Immature natural killer cell (primary cell): ENCODE results near the gene C3orf22. TPM values are rescaled to one million over a fixed set of nuclear protein-coding genes. Genes with fewer than 3 reads are reported as not detected.
A peak's percentile ranks its signal among the peaks of the same experiment; 100 is the strongest.
"Not testable (repeated sequence)": the region's sequence is repeated elsewhere in the genome, so short reads cannot be mapped to it uniquely, and the experiment has no call there.

Experiments
- DNase-seq, 3 donors: peaks; one replicate each; pipeline ENCODE4 v3.0.0; 2022; ENCODE audit warnings: mixed read lengths in 1 of 3
- H3K27ac Mint-ChIP-seq, 6 donors: one replicate each; pipeline ENCODE4 v1.8.0; 2020; ENCODE audit warnings: mixed read lengths in 6 of 6, mild to moderate bottlenecking in 5 of 6, inconsistent platforms in 4 of 6, moderate library complexity in 3 of 6
- H3K27me3 Mint-ChIP-seq, 3 donors: one replicate each; pipeline ENCODE4 v1.8.0; 2020 to 2021; ENCODE audit warnings: low read depth in 3 of 3, mild to moderate bottlenecking in 3 of 3, mixed read lengths in 3 of 3, moderate library complexity in 3 of 3, inconsistent platforms in 1 of 3
- H3K36me3 Mint-ChIP-seq, 3 donors: one replicate each; pipeline ENCODE4 v1.8.0; 2020; ENCODE audit warnings: mixed read lengths in 3 of 3, inconsistent platforms in 2 of 3, mild to moderate bottlenecking in 2 of 3
- H3K4me1 Mint-ChIP-seq, 2 donors: one replicate each; pipeline ENCODE4 v1.8.0; 2020; ENCODE audit warnings: inconsistent platforms in 2 of 2, mild to moderate bottlenecking in 2 of 2, mixed read lengths in 2 of 2, moderate library complexity in 1 of 2
- H3K4me3 Mint-ChIP-seq, 5 donors: one replicate each; pipeline ENCODE4 v1.8.0; 2020; ENCODE audit warnings: mild to moderate bottlenecking in 5 of 5, mixed read lengths in 5 of 5, inconsistent platforms in 3 of 5, moderate library complexity in 3 of 5
- H3K9me3 Mint-ChIP-seq, 6 donors: one replicate each; pipeline ENCODE4 v1.8.0; 2020; ENCODE audit warnings: mild to moderate bottlenecking in 6 of 6, mixed read lengths in 6 of 6, inconsistent platforms in 4 of 6, moderate library complexity in 3 of 6
- polyA plus RNA-seq, 3 donors: library from polyadenylated mRNA; unstranded; fragments of 300-500 nt; fragmentation: Illumina TruSeq; gene quantifications; one replicate each; pipeline ENCODE4 v1.2.3, GENCODE V29; 2021

C3orf22 gene
- polyA plus RNA-seq = not detected

DNA sequence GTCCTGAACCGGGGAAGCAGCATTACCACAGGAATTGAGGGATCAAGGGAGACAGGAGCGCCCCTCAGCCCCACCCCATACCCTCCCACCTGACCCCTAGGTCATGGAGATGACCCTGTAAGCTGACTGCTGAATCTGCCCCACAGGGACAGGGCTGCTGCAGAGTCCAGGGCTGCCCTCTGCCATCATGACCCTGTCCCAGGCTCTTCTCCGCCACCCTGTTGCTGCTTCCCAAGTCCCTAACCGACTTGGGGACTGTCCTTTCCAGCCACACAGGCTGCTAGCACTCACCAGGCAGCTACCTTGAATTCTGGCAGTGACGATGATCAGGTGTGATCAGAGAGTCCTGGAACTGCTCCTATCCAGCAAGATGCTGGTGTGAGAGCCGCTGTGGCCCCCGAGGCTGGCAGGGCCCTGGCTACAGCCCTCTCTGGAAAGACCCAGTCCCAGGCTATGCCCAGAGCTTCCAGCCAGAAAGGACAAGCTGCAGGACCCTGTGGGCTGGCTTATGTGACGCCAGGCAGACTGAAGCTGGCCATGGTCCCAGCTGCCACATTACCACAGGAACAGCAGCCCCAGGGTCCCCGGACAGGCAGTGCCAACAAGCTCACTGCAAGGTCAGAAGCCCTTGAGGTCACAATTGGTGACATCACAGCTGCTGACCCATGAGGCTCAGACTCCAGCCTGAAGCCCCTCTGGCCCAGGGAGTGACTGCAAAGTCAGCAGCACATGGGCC lies at the start of gene C3orf22:
Gene C3orf22 (minus strand): TSS at position 597 of the 736 bp plus-strand sequence. CDS start 5,542 bp downstream, outside the sequence.
- H3K27ac Mint-ChIP-seq = no peak within 1 kb of the TSS
- peaks cover 0 to 4% (median 3%) of the 10 kb centered on the region in 3 donors for H3K27me3 Mint-ChIP-seq
- peaks cover 0 to 4% (median 0%) of the 10 kb centered on the region in 3 donors for H3K36me3 Mint-ChIP-seq
- peaks cover 0 to 6% (median 0%) of the 10 kb centered on the region in 6 donors for H3K9me3 Mint-ChIP-seq
- H3K4me1 Mint-ChIP-seq = no peaks in the 10 kb centered on the region
- H3K4me3 Mint-ChIP-seq = no peak within 1 kb of the TSS
- no peak for DNase-seq

DNA sequence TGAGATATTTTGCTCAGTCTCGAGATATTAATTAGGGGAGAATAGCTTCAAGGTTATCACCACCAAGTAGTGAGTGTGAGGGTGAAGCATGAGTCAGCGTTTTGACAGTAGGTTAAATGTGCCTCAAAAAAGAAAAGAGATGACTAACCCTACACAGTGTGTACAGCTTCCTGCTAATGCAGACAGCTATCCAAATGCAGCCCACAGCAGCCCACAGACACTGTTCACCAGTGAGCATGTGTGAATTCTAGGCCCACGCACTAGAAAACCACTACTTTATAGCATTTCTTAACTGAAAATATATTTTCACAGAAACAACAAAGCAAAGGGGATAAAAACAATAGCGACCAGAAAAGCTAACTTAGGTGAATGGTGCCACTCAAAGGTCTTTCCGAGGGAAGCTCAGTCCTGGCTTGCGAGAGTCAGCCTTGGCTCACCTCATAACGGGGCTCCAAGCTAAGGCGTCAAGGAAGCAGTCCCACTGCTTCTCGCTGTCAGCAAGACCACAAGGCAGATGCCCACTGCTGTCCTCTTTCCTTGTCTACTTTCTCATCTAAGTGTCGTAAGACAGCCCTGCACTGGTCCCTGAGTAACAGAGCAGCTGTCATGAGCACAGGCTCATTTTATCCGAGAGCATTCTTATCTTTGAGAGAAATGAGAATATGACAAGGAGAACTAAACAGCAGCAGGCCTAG lies 48.6 kb upstream of the C3orf22 start:
- peaks cover 0 to 10% (median 0%) of the 10 kb centered on the region in 3 donors for H3K36me3 Mint-ChIP-seq
- peak; percentile 67 to 81 (median 75) for DNase-seq
- no peaks in the 10 kb centered on the region for H3K9me3 Mint-ChIP-seq
- peak overlapping the region; percentile 54 to 80 (median 74) for H3K4me3 Mint-ChIP-seq
- peak overlapping the region; percentile 88 to 95 (median 92) for H3K27ac Mint-ChIP-seq
- peaks cover 45 to 58% of the 10 kb centered on the region in 2 donors for H3K4me1 Mint-ChIP-seq
- peaks cover 0 to 6% (median 6%) of the 10 kb centered on the region in 3 donors for H3K27me3 Mint-ChIP-seq

GRCh38 chr3:126606001-126606400 lies 47.3 kb upstream of the C3orf22 start:
- H3K9me3 Mint-ChIP-seq = no peaks in the 10 kb centered on the region
- H3K27ac Mint-ChIP-seq = no peak overlapping the region
- H3K4me1 Mint-ChIP-seq = peaks cover 33 to 45% of the 10 kb centered on the region in 2 donors
- H3K27me3 Mint-ChIP-seq = peaks cover 2 to 6% (median 3%) of the 10 kb centered on the region in 3 donors
- peaks cover 0 to 10% (median 0%) of the 10 kb centered on the region in 3 donors for H3K36me3 Mint-ChIP-seq
- no peak overlapping the region for H3K4me3 Mint-ChIP-seq
- DNase-seq = no peak

GRCh38 chr3:126604691-126605090 lies 46.0 kb upstream of the C3orf22 start:
- no peak for DNase-seq
- Mint-ChIP-seq H3K27ac (no peak overlapping the region), H3K27me3 (peaks cover 2 to 7% (median 5%) of the 10 kb centered on the region in 3 donors), H3K4me3 (no peak overlapping the region), H3K4me1 (peaks cover 27 to 32% of the 10 kb centered on the region in 2 donors), H3K36me3 (peaks cover 0 to 10% (median 0%) of the 10 kb centered on the region in 3 donors), H3K9me3 (no peaks in the 10 kb centered on the region)

DNA sequence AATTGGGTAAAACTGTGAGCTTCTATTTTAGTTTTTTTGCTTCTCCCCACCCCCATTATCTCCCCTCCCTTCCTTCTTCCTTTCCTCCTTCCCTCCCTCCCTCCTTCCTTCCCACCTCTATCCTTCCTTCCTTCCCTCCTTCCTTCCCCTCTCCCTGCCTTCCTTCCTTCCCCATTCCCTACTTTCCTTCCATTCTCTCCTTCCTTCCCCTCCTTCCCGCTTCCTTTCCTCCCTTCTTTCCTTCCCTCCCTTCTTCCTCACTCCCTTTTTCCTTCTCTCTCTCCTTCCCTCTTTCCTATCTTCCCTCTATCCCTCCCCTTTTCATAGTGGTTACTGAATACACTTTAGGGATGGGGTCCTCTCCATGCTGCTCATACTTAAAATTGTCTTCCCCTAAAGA lies 40.4 kb upstream of the C3orf22 start:
- H3K36me3 Mint-ChIP-seq = peaks cover 0 to 9% (median 0%) of the 10 kb centered on the region in 3 donors
- no peak overlapping the region for H3K27ac Mint-ChIP-seq
- H3K4me1 Mint-ChIP-seq = no peaks in the 10 kb centered on the region
- H3K9me3 Mint-ChIP-seq = no peaks in the 10 kb centered on the region
- DNase-seq = no peak
- no peak overlapping the region for H3K4me3 Mint-ChIP-seq
- peaks cover 2 to 6% (median 3%) of the 10 kb centered on the region in 3 donors for H3K27me3 Mint-ChIP-seq

DNA sequence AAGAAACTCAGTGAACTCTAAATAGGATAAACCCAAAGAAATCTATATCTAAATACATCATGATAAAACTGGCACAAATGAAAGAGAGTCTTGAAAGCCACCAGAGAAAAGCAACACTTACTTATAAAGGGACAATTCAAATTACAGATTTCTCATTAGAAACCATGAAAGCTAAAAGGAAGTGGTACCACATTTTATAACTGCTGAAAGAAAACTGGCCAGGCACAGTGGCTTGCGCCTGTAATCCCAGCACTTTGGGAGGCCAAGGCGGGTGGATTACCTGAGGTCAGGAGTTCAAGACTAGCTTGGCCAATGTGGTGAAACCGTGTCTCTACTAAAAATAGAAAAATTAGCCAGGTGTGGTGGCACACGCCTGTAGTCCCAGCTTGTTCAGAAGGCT lies 36.7 kb upstream of the C3orf22 start:
- not testable (repeated sequence) for H3K27me3 Mint-ChIP-seq, H3K4me1 Mint-ChIP-seq, H3K36me3 Mint-ChIP-seq, H3K27ac Mint-ChIP-seq, H3K4me3 Mint-ChIP-seq, DNase-seq, H3K9me3 Mint-ChIP-seq

DNA sequence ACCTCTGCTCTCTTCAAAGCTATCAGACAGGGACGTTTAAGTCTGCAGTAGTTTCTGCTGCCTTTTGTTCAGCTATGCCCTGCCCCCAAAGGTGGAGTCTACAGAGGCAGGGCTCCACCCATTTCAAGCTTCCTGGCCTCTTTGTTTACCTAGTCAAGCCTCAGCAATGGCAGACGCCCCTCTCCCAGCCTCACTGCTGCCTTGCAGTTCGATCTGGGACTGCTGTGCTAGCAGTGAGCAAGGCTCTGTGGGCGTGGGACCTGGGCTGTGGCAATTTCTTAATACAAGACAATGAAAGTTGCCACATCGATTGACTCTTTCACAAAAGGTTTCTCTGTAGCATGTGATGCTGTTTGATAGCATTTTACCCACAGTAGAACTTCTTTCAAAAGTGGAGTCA lies 32.8 kb upstream of the C3orf22 start:
- not testable (repeated sequence) for DNase-seq, H3K4me1 Mint-ChIP-seq, H3K36me3 Mint-ChIP-seq, H3K4me3 Mint-ChIP-seq, H3K27me3 Mint-ChIP-seq, H3K27ac Mint-ChIP-seq, H3K9me3 Mint-ChIP-seq

- Mint-ChIP-seq H3K36me3 (no peaks in the 10 kb centered on the region), H3K9me3 (peaks cover 0 to 2% (median 0%) of the 10 kb centered on the region in 6 donors), H3K27me3 (peaks cover 4 to 10% (median 6%) of the 10 kb centered on the region in 3 donors), H3K4me3 (no peak overlapping the region), H3K27ac (no peak overlapping the region), H3K4me1 (no peaks in the 10 kb centered on the region)
- no peak for DNase-seq
Observed at GRCh38 chr3:126582311-126582710, 23.6 kb upstream of the C3orf22 start.

DNA sequence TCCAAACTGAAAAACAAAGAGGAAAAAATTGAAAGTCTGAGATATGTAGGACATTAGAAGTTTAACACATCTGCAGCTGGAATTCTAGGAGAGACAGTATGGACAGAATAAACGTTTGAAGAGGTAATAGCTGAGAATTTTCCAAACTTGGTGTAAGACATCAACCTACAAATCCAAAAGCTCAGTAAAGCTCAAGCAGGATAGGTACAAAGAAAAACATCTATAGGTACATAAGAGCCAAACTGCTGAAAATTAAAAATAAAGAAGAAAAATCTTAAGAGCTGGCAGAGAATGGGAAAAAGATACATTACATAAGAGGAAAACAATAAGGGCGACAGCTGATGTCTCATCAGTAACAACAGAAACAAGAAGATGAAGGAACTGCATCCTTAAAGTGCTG lies 22.8 kb upstream of the C3orf22 start:
- Mint-ChIP-seq H3K9me3 (no peaks in the 10 kb centered on the region), H3K27ac (no peak overlapping the region), H3K4me1 (no peaks in the 10 kb centered on the region), H3K36me3 (no peaks in the 10 kb centered on the region), H3K4me3 (no peak overlapping the region), H3K27me3 (peaks cover 4 to 7% (median 6%) of the 10 kb centered on the region in 3 donors)
- no peak for DNase-seq

- DNase-seq = no peak
- H3K4me3 Mint-ChIP-seq = no peak overlapping the region
- peaks cover 4 to 7% (median 6%) of the 10 kb centered on the region in 3 donors for H3K27me3 Mint-ChIP-seq
- H3K27ac Mint-ChIP-seq = no peak overlapping the region
- H3K36me3 Mint-ChIP-seq = no peaks in the 10 kb centered on the region
- no peaks in the 10 kb centered on the region for H3K4me1 Mint-ChIP-seq
- H3K9me3 Mint-ChIP-seq = no peaks in the 10 kb centered on the region
Observed at GRCh38 chr3:126580746-126581145, 22.0 kb upstream of the C3orf22 start.

DNA sequence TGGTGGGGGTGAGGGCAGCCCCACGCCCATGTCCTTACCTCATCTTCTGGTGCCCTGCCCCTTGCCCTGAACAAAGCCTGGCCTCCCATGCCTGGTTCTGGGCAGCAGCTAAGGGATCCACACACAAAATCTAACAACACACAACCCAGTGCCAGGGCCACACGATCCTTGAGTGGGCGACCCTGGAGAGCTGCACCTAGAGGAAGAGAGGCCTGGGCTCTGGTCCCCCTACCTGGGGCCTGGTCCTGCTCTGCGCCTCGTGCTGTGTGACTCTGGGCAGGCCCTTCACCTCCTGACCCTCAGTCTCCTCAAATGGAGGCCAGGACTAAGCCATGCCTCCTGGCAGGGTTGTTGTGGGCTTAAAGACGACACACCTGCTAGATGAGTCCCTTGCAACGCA lies 20.0 kb upstream of the C3orf22 start:
- H3K27ac Mint-ChIP-seq = no peak overlapping the region
- no peak for DNase-seq
- no peaks in the 10 kb centered on the region for H3K9me3 Mint-ChIP-seq
- H3K4me3 Mint-ChIP-seq = no peak overlapping the region
- H3K36me3 Mint-ChIP-seq = no peaks in the 10 kb centered on the region
- peaks cover 4 to 9% (median 6%) of the 10 kb centered on the region in 3 donors for H3K27me3 Mint-ChIP-seq
- no peaks in the 10 kb centered on the region for H3K4me1 Mint-ChIP-seq

DNA sequence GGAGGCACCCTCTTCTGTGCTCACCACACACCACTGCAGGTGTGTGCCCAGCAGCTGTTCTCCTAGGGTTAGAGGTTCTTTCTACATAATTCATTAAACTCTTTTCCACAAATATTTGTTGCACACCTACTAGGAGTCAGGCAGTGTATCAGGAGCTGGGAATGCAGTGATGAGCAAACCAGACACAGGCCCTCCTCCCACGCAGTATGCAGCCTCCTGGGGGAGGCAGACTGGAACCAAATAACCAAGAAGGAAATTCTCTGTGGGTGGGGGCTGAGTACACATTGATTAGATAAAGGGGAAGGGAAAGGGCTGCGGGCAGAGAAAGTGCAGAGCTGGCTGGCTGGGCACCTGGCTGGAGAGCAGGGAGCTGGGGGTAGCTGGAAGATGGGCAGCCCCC lies 18.5 kb upstream of the C3orf22 start:
- Mint-ChIP-seq H3K9me3 (no peaks in the 10 kb centered on the region), H3K4me3 (no peak overlapping the region), H3K27ac (no peak overlapping the region), H3K4me1 (no peaks in the 10 kb centered on the region), H3K36me3 (no peaks in the 10 kb centered on the region), H3K27me3 (peaks cover 4 to 9% (median 6%) of the 10 kb centered on the region in 3 donors)
- no peak for DNase-seq

GRCh38 chr3:126573492-126574117 lies 14.9 kb upstream of the C3orf22 start:
- no peak for DNase-seq
- Mint-ChIP-seq H3K27me3 (peaks cover 0 to 2% (median 1%) of the 10 kb centered on the region in 3 donors), H3K9me3 (no peaks in the 10 kb centered on the region), H3K27ac (no peak overlapping the region), H3K4me1 (no peaks in the 10 kb centered on the region), H3K36me3 (no peaks in the 10 kb centered on the region), H3K4me3 (no peak overlapping the region)

DNA sequence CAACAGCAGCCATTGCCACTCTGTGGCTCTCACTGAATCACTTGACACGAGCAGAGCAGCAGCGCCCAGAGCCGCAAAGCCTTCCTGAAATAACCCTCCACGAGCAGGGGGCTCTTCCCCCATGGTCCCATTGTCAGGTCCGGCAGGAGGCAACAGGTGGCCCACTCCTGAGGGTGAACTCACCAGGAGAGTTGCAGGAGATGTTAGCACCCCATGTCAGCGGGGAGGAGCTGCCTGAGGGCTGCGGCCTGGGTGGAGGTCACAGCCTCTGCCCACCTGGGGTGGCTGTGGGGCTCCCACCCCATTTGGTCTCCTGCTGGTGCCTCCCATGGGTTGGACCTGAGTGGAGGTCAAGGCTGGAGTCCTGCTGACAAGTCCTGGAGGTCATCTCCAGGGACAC lies 12.3 kb upstream of the C3orf22 start:
- no peaks in the 10 kb centered on the region for H3K36me3 Mint-ChIP-seq
- H3K9me3 Mint-ChIP-seq = no peaks in the 10 kb centered on the region
- H3K4me3 Mint-ChIP-seq = no peak overlapping the region
- no peak for DNase-seq
- peaks cover 0 to 2% (median 2%) of the 10 kb centered on the region in 3 donors for H3K27me3 Mint-ChIP-seq
- no peaks in the 10 kb centered on the region for H3K4me1 Mint-ChIP-seq
- H3K27ac Mint-ChIP-seq = no peak overlapping the region
